DND-41 (cell line): ENCODE measurements around the gene TDG.

Source experiments
- ATAC-seq: fragments of 200-7000 bp; cut with Tn5 transposase; 3 replicates; pipeline ENCODE4 v1.9.1; 2021; ENCODE audit warnings: low read depth; ENCODE audit not compliant: insufficient read depth
- DNase-seq: peaks from one replicate; pipeline ENCODE4 v3.0.0-alpha.2; 2020
- H2AFZ ChIP-seq: 2 replicates; pipeline ENCODE4 v1.6.0; 2012; ENCODE audit warnings: low read depth, low read length
- H3K27ac ChIP-seq: 2 replicates; pipeline ENCODE4 v1.5.1; 2012; ENCODE audit warnings: low read length, inconsistent platforms
- H3K27me3 ChIP-seq: fragments of 200-600 bp; sonication (generic); 2 replicates; pipeline ENCODE4 v1.6.0; 2012; ENCODE audit warnings: low read length, mild to moderate bottlenecking, inconsistent platforms; ENCODE audit not compliant: insufficient read depth, poor library complexity
- H3K36me3 ChIP-seq: 2 replicates; pipeline ENCODE4 v1.5.1; 2012; ENCODE audit warnings: low read length, inconsistent platforms; ENCODE audit not compliant: insufficient read depth
- H3K4me1 ChIP-seq: 2 replicates; pipeline ENCODE4 v1.5.1; 2012; ENCODE audit warnings: mild to moderate bottlenecking, low read length; ENCODE audit not compliant: insufficient read depth
- H3K4me2 ChIP-seq: 2 replicates; pipeline ENCODE4 v1.6.0; 2012; ENCODE audit warnings: mild to moderate bottlenecking, moderate library complexity, low read length, inconsistent platforms; ENCODE audit not compliant: insufficient read depth
- H3K4me3 ChIP-seq, 2 experiments: fragments of 200-600 bp in 1 of 2; shearing (Covaris generic) in 1 of 2; 2 replicates each; pipeline ENCODE4 v1.5.1; 2012 to 2016; ENCODE audit warnings: inconsistent platforms in 2 of 2, low read length in 2 of 2, mild to moderate bottlenecking in 2 of 2, low read depth in 1 of 2, moderate library complexity in 1 of 2
- H3K79me2 ChIP-seq: 2 replicates; pipeline ENCODE4 v1.6.0; 2012; ENCODE audit warnings: low read length, inconsistent platforms; ENCODE audit not compliant: insufficient read depth
- H3K9ac ChIP-seq: 2 replicates; pipeline ENCODE4 v1.6.0; 2012; ENCODE audit warnings: low read depth, mild to moderate bottlenecking, inconsistent platforms, low read length, moderate library complexity
- H3K9me3 ChIP-seq: 2 replicates; pipeline ENCODE4 v1.5.1; 2012; ENCODE audit warnings: low read length, moderate library complexity, mild to moderate bottlenecking, inconsistent platforms; ENCODE audit not compliant: insufficient read depth, severe bottlenecking
- H4K20me1 ChIP-seq: 2 replicates; pipeline ENCODE4 v1.6.0; 2012; ENCODE audit warnings: low read length; ENCODE audit not compliant: insufficient read depth
- CTCF ChIP-seq: IDR thresholded peaks from 2 replicates; pipeline ENCODE4 v1.5.1; 2012; ENCODE audit warnings: borderline replicate concordance, low read length, moderate library complexity, mild to moderate bottlenecking; ENCODE audit not compliant: poor library complexity, severe bottlenecking; ENCODE audit errors: extremely low read depth
- EZH2 ChIP-seq: IDR thresholded peaks from 3 replicates; pipeline ENCODE4 v1.6.1; 2012; ENCODE audit warnings: borderline replicate concordance, low read depth, mild to moderate bottlenecking, moderate library complexity, low read length, inconsistent platforms; ENCODE audit not compliant: severe bottlenecking

TDG gene

GRCh38 chr12:103930034-103930786 lies 35.5 kb upstream of the TDG start, which contains the start of gene HSP90B1:
TSS of gene HSP90B1 (plus strand) at chr12:103930410. CDS start at chr12:103930516, 106 bp downstream.
- peaks cover 51% of the 10 kb centered on the region for H3K4me1 ChIP-seq
- ATAC-seq = peak; percentile 86
- peaks cover 48% of the 10 kb centered on the region for H3K79me2 ChIP-seq
- peak within 1 kb of the TSS; percentile 63 to 82 for H3K4me3 ChIP-seq
- peak within 1 kb of the TSS; percentile 81 for H3K4me2 ChIP-seq
- TF ChIP-seq CTCF (no peak), EZH2 (no peak)
- H3K9me3 ChIP-seq = no peaks in the 10 kb centered on the region
- peaks cover 40% of the 10 kb centered on the region for H3K36me3 ChIP-seq
- no peaks in the 10 kb centered on the region for H3K27me3 ChIP-seq
- peak within 1 kb of the TSS; percentile 76 for H2AFZ ChIP-seq
- H4K20me1 ChIP-seq = peaks cover 20% of the 10 kb centered on the region; the same call in 1 of the 2 replicates
- peak within 1 kb of the TSS; percentile 88 for H3K27ac ChIP-seq
- H3K9ac ChIP-seq = peak within 1 kb of the TSS; percentile 78
- DNase-seq = peak; percentile 100

- Histone ChIP-seq H3K9me3 (no peaks in the 10 kb centered on the region), H3K4me2 (peak overlapping the region; percentile 81), H3K9ac (peak overlapping the region; percentile 78), H3K36me3 (peaks cover 48% of the 10 kb centered on the region), H4K20me1 (peaks cover 24% of the 10 kb centered on the region; the same call in 1 of the 2 replicates), H3K4me1 (peaks cover 58% of the 10 kb centered on the region), H2AFZ (peak overlapping the region; percentile 70), H3K27ac (peak overlapping the region; percentile 88), H3K79me2 (peaks cover 56% of the 10 kb centered on the region), H3K4me3 (peak overlapping the region; percentile 63 to 82), H3K27me3 (no peaks in the 10 kb centered on the region)
- ATAC-seq (no peak), DNase-seq (peak; percentile 21)
- TF ChIP-seq CTCF (no peak), EZH2 (no peak)
These were observed 34.6 kb upstream of the TDG start for GRCh38 chr12:103930787-103931735.

GRCh38 chr12:103933237-103933636 lies 32.4 kb upstream of the TDG start:
- Histone ChIP-seq H3K36me3 (peaks cover 70% of the 10 kb centered on the region), H3K27ac (no peak overlapping the region), H3K27me3 (no peaks in the 10 kb centered on the region), H4K20me1 (peaks cover 27% of the 10 kb centered on the region; the same call in 1 of the 2 replicates), H3K9me3 (no peaks in the 10 kb centered on the region), H3K79me2 (peaks cover 69% of the 10 kb centered on the region), H3K4me2 (peak overlapping the region; percentile 81; the same call in 1 of the 2 replicates), H3K9ac (no peak overlapping the region), H3K4me3 (peak overlapping the region in 1 of 2 experiments; percentile 82; a peak in 2 of 4 replicates), H3K4me1 (peaks cover 58% of the 10 kb centered on the region), H2AFZ (no peak overlapping the region)
- TF ChIP-seq EZH2 (no peak), CTCF (no peak)
- DNase-seq (no peak), ATAC-seq (no peak)
